Measurements from ENCODE around the gene XXYLT1.
A peak's percentile ranks its signal among the peaks of the same experiment; 100 is the strongest.

XXYLT1 gene

GRCh38 chr3:195270817-195271409 is at the start of gene XXYLT1:
Gene XXYLT1 (minus strand): TSS chr3:195271159. CDS start chr3:195271058, 101 bp downstream.
- POLR2A ChIA-PET, result interaction anchor here (0.5 to 1.8 kb wide), 9 partner anchors 10 to 687 kb away, joined by 3 to 11 read pairs (median 4); partner anchors contain the start of genes ACAP2 and PPP1R2

More at GRCh38 chr3:195270817-195271409, at the start of gene XXYLT1:
- peaks cover 0 to 21% of the 10 kb centered on the region in 2 experiments; a peak in 1 of 3 replicates for H3K36me3 ChIP-seq (ENCODE audit: control insufficient read depth in 2 of 2, insufficient read depth in 1 of 2, low read length in 2 of 2)
- H3K4me1 ChIP-seq (ENCODE audit: control insufficient read depth, insufficient read depth, low read length), result no peaks in the 10 kb centered on the region
- peak within 1 kb of the TSS; percentile 81 for H3K4me3 ChIP-seq (ENCODE audit: low read depth, low read length)
- CTCF ChIA-PET, result interaction anchor here (0.6 to 2.9 kb wide), 38 partner anchors 9 to 663 kb away, joined by 3 to 92 read pairs (median 4); partner anchors contain the start of genes ACAP2, LSG1 and PPP1R2
- no peaks in the 10 kb centered on the region for H3K9me3 ChIP-seq (ENCODE audit: control insufficient read depth, insufficient read depth, low read depth, low read length)
- peak within 1 kb of the TSS; percentile 61 for H3K27ac ChIP-seq (ENCODE audit: extremely low read depth, low read depth, low read length)
- TF ChIP-seq ZNF677 (tag by site-specific recombination; IDR thresholded peaks at IDR 0.05) (0 out of 2 replicates have a peak, but pooled peaks have one; percentile 34), PATZ1 (tag by site-specific recombination; IDR thresholded peaks at IDR 0.05) (peak; percentile 50; the same call in 1 of the 2 replicates), ZNF549 (tag by site-specific recombination; IDR thresholded peaks at IDR 0.05) (no peak), BCL11A (tag by site-specific recombination; IDR thresholded peaks at IDR 0.05; ENCODE audit: low read depth) (no peak), YY1 (tag by site-specific recombination; IDR thresholded peaks at IDR 0.05) (peak; percentile 76), KLF10 (tag by site-specific recombination; IDR thresholded peaks at IDR 0.05) (0 out of 2 replicates have a peak, but pooled peaks have one; percentile 12), ZBTB8A (tag by site-specific recombination; IDR thresholded peaks at IDR 0.05) (peak; percentile 96), ZBTB20 (tag by site-specific recombination; IDR thresholded peaks at IDR 0.05) (no peak), ZNF324 (tag by site-specific recombination; IDR thresholded peaks at IDR 0.05) (no peak), EGR2 (tag by site-specific recombination; IDR thresholded peaks at IDR 0.05; ENCODE audit: low read depth) (no peak), ZBTB26 (tag by site-specific recombination; optimal IDR thresholded peaks at IDR 0.05) (peak; percentile 76), BCL6B (tag by site-specific recombination; IDR thresholded peaks at IDR 0.05) (no peak), ZNF664 (tag by site-specific recombination; IDR thresholded peaks at IDR 0.05) (no peak), ZNF561 (tag by site-specific recombination; IDR thresholded peaks at IDR 0.05; ENCODE audit: borderline replicate concordance) (0 out of 2 replicates have a peak, but pooled peaks have one; percentile 39), SP3 (tag by site-specific recombination; IDR thresholded peaks at IDR 0.05) (peak; percentile 77), ZSCAN30 (tag by site-specific recombination; IDR thresholded peaks at IDR 0.05) (peak; percentile 81), ZNF600 (tag by site-specific recombination; IDR thresholded peaks at IDR 0.05) (peak; percentile 50; the same call in 1 of the 2 replicates), ZNF426 (tag by site-specific recombination; IDR thresholded peaks at IDR 0.05) (no peak), ZNF37A (tag by site-specific recombination; IDR thresholded peaks at IDR 0.05) (0 out of 2 replicates have a peak, but pooled peaks have one; percentile 20), KLF9 (tag by site-specific recombination; IDR thresholded peaks at IDR 0.05; ENCODE audit: low read depth) (peak; percentile 58; the same call in 1 of the 2 replicates), OVOL3 (tag by site-specific recombination; IDR thresholded peaks at IDR 0.05) (no peak), ZSCAN18 (tag by site-specific recombination; IDR thresholded peaks at IDR 0.05) (no peak), KLF8 (tag by site-specific recombination; IDR thresholded peaks at IDR 0.05) (no peak; the same call in 1 of the 2 replicates), ZNF791 (tag by site-specific recombination; IDR thresholded peaks at IDR 0.05) (no peak), ZNF596 (tag by site-specific recombination; IDR thresholded peaks at IDR 0.05) (peak; percentile 9; the same call in 1 of the 2 replicates), SP2 (tag by site-specific recombination; IDR thresholded peaks at IDR 0.05) (peak; percentile 80)
- TF ChIP-seq, protein P1, sequence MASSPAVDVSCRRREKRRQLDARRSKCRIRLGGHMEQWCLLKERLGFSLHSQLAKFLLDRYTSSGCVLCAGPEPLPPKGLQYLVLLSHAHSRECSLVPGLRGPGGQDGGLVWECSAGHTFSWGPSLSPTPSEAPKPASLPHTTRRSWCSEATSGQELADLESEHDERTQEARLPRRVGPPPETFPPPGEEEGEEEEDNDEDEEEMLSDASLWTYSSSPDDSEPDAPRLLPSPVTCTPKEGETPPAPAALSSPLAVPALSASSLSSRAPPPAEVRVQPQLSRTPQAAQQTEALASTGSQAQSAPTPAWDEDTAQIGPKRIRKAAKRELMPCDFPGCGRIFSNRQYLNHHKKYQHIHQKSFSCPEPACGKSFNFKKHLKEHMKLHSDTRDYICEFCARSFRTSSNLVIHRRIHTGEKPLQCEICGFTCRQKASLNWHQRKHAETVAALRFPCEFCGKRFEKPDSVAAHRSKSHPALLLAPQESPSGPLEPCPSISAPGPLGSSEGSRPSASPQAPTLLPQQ (tag by site-specific recombination; IDR thresholded peaks at IDR 0.05), result 0 out of 2 replicates have a peak, but pooled peaks have one; percentile 25
- TF ChIP-seq, protein P2, sequence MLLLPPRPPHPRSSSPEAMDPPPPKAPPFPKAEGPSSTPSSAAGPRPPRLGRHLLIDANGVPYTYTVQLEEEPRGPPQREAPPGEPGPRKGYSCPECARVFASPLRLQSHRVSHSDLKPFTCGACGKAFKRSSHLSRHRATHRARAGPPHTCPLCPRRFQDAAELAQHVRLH (tag by site-specific recombination; IDR thresholded peaks at IDR 0.05), result no peak
- TF ChIP-seq, protein P3, sequence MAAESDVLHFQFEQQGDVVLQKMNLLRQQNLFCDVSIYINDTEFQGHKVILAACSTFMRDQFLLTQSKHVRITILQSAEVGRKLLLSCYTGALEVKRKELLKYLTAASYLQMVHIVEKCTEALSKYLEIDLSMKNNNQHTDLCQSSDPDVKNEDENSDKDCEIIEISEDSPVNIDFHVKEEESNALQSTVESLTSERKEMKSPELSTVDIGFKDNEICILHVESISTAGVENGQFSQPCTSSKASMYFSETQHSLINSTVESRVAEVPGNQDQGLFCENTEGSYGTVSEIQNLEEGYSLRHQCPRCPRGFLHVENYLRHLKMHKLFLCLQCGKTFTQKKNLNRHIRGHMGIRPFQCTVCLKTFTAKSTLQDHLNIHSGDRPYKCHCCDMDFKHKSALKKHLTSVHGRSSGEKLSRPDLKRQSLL (tag by site-specific recombination; IDR thresholded peaks at IDR 0.05), result peak; percentile 85

Data from HEK293 (cell line).